GM18502 (cell line): ENCODE data around the gene RIPOR3.

Experiments used
- ATAC-seq: cut with Tn5 transposase; IDR thresholded peaks from one replicate; pipeline ENCODE4 v1.9.1; 2021; ENCODE audit warnings: mild to moderate bottlenecking; ENCODE audit not compliant: unreplicated experiment, poor library complexity

Gene RIPOR3, protein sequence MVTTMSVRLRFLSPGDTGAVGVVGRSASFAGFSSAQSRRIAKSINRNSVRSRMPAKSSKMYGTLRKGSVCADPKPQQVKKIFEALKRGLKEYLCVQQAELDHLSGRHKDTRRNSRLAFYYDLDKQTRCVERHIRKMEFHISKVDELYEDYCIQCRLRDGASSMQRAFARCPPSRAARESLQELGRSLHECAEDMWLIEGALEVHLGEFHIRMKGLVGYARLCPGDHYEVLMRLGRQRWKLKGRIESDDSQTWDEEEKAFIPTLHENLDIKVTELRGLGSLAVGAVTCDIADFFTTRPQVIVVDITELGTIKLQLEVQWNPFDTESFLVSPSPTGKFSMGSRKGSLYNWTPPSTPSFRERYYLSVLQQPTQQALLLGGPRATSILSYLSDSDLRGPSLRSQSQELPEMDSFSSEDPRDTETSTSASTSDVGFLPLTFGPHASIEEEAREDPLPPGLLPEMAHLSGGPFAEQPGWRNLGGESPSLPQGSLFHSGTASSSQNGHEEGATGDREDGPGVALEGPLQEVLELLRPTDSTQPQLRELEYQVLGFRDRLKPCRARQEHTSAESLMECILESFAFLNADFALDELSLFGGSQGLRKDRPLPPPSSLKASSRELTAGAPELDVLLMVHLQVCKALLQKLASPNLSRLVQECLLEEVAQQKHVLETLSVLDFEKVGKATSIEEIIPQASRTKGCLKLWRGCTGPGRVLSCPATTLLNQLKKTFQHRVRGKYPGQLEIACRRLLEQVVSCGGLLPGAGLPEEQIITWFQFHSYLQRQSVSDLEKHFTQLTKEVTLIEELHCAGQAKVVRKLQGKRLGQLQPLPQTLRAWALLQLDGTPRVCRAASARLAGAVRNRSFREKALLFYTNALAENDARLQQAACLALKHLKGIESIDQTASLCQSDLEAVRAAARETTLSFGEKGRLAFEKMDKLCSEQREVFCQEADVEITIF

GRCh38 chr20:50690650-50691572 is at the start of gene RIPOR3:
Gene RIPOR3 (minus strand): TSS chr20:50691542. CDS start chr20:50691128, 414 bp downstream.
- ATAC-seq = no peak

DNA sequence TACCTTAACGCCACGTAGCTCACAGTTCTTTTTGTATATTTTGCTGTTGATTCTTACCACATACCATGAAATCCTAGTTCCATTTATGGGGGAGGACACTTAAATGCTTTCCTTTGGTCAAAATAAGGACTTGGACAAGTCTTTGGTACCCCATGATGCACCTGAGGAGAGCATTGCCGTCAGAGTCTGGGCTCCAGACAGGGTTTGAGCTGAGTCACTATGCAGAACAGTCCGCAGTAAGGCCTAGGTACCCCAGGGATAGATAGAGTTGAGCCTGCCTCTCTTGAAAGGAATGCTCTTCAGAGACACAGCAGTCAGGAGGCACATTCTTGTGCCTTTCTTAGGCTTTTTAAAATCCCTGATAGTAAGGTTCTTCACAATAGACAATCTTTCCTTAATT is 46.0 kb upstream of the RIPOR3 start:
- no peak for ATAC-seq

- no peak for ATAC-seq
Measured at GRCh38 chr20:50735813-50736212, 44.5 kb upstream of the RIPOR3 start.

- no peak for ATAC-seq
Measured at GRCh38 chr20:50734730-50735679, 43.7 kb upstream of the RIPOR3 start.

DNA sequence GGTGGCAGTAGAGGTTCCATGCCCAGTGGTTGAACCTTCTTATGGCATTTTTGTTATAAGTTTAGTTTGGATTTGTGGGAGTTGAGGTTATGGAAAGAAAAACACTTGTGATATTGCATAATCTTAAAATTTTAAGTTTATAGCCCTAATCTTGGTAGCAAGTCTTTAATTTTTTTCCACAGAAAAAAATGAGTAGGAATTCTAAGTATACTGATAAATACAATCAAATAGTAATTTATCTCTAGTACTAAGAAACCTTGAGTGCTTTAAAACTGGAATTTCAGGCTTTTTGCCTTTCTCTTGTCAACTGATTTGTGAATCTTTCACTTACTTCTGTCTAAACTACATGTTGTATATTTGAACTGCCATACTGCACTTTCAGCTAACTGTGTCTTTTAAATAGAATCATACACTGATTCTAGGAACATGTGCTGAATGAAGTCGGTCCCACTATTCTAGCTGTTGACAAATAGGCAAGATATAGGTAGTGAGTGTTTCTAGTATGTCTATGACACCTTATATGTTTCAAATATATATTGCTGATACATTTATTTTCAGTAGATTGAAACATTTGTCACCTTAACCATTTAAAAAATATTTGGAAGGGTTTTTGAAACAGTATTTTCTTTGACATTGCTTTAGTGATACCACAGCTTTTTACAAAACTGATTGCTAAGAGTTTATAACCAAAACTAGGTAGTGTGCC is 42.5 kb upstream of the RIPOR3 start:
- no peak for ATAC-seq

- no peak for ATAC-seq
Measured at GRCh38 chr20:50731930-50732690, 40.8 kb upstream of the RIPOR3 start.

DNA sequence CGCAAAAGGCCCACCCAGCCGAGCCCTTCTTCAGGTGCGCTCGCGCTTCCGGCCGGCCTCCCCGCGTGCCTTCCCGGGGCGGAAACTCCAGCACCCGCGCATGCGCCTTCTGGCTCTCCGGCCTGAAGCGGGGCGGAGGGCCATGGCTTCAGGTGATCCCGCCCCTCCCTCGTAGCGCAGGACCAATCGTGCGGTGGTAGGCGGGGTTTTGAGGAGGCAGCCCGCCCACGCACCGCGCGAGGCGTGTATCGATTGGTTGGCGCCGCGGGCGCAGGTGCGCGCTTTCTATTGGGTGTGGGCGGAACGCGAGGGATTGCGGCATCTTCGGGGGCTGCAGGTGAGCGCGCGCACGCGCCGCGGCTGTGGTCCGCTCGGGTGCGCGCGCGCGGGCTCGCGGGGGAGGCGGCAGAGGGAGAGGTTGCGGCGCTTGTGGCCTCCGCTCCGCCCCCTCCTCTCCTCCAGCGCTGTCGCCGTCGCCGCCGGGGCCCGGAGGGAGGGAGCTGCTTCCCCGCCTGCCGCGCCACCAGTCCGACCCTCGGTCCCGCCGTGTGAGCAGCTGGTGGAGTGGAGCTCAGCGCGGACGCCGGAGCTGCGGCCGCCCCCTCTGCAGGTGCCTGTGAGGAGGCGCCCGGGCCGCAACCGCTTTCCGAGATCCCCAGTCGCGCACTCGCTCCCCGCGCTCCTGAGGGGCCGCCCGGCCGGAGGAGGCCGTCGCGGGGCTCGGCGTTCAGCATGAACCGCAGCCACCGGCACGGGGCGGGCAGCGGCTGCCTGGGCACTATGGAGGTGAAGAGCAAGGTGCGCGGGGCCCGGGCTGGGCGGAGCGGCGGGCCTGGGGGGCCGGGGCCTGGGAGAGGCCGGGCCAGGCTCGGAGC is 40.0 kb upstream of the RIPOR3 start, which contains the start of gene PARD6B:
Gene PARD6B (plus strand): TSS at position 526 of the 875 bp plus-strand sequence. CDS start 207 bp downstream, at position 733.
- peak; percentile 89 for ATAC-seq

GRCh38 chr20:50730765-50731054 is 39.4 kb upstream of the RIPOR3 start:
- no peak for ATAC-seq

GRCh38 chr20:50729901-50730764 is 38.8 kb upstream of the RIPOR3 start:
- no peak for ATAC-seq

DNA sequence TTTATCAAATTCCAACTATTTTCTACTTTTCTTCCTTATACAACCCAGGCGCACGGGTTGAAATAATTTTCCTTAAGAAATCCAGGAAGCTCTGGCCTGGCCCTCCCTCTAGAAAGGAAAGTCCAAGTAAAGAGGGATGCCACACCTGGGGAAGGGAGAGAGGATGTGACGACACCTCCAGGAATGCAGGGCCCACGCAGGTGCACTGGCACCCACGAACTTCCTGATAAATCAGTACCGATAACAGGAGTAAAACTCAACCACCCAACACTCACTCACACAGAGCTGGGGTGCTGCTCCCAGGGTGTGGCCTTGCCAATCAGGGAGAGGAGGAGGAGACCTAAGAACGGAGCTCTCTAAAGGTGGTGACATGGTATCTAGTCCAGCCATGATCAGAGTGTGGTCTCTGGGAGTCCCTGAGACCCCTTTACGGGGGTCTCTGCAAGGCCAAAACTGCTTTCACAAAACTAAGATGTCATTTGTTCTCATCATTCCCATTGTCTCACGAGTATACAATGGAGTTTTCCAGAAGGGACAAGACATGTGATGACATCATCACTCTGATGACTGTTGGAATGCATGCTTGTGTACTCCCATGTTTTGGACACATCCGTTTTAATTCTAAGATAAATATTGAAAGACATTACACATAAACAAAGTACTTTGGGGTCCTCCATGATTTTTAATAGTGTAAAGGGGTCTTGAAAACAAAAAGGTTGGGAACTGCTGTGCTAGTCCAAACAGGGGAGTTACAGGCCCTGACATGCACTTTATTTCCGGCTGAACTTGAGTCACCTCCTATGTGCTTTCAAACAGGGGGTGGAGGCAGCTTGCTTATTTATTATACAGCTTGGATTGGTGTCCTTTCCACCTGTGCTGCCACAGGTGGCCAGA is 37.9 kb upstream of the RIPOR3 start:
- no peak for ATAC-seq

- no peak for ATAC-seq
Measured at GRCh38 chr20:50728486-50728980, 37.2 kb upstream of the RIPOR3 start.

DNA sequence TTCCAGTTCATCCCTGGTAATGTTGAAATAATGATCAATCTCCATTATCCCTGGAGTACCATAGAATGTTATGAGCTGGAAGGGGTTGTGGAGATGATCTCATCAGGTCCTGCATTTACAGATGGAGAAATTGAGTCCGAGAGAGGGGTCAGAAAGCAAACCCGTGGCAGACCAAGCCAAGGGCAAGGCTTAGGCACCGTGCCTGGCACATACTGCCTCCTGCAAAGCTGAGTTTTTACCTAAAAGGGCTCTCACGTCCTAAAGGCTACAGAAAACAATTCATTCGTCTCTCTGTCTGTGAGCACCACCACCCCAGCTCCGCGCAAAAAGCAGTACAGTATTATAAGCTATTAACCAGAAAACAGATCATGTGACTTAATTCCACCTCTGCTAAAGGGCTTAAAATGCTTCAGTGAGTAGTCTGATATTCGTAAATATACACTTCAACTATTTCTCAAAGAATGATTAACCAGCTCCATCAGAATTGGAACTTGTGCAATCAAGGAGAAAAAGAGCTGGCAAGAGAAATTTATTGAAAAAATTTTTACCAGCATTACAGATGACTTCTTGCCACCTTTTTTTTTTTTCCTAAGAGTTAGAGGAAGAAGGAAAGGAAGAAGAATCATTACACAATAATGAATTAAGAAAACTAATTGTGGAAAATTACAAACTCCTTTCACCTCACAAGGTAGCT is 36.6 kb upstream of the RIPOR3 start:
- ATAC-seq = no peak

GRCh38 chr20:50726955-50727791 is 35.8 kb upstream of the RIPOR3 start:
- ATAC-seq = no peak

GRCh38 chr20:50725724-50726005 is 34.3 kb upstream of the RIPOR3 start:
- no peak for ATAC-seq
